ENCODE data around the gene MYF5. TPM values are rescaled to one million over a fixed set of nuclear protein-coding genes. Genes with fewer than 3 reads are reported as not detected.

MYF5 gene
- total RNA-seq: 0.16 TPM in 1 of 2 replicates, not detected in the other

DNA sequence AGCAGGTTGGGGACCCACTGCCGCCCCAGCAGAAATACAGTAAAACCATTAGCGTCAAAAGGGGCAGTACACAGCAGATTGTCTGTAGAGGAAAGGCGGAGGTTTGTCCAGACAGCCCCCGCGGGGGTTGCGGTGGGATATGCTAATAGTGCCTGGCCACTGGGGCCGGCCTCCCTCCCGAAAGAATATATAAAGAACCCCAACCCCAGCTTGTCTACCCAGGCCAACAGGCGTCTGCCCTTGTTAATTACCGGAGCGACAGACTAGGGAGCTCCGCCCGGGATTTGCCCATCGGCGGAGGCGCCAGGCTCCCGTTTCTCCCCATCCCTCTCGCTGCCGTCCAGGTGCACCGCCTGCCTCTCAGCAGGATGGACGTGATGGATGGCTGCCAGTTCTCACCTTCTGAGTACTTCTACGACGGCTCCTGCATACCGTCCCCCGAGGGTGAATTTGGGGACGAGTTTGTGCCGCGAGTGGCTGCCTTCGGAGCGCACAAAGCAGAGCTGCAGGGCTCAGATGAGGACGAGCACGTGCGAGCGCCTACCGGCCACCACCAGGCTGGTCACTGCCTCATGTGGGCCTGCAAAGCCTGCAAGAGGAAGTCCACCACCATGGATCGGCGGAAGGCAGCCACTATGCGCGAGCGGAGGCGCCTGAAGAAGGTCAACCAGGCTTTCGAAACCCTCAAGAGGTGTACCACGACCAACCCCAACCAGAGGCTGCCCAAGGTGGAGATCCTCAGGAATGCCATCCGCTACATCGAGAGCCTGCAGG, at the start of gene MYF5:
Gene MYF5, plus strand, starts transcription at position 217 of the 774 bp plus-strand sequence. Its CDS starts 152 bp downstream, at position 369.

DNA sequence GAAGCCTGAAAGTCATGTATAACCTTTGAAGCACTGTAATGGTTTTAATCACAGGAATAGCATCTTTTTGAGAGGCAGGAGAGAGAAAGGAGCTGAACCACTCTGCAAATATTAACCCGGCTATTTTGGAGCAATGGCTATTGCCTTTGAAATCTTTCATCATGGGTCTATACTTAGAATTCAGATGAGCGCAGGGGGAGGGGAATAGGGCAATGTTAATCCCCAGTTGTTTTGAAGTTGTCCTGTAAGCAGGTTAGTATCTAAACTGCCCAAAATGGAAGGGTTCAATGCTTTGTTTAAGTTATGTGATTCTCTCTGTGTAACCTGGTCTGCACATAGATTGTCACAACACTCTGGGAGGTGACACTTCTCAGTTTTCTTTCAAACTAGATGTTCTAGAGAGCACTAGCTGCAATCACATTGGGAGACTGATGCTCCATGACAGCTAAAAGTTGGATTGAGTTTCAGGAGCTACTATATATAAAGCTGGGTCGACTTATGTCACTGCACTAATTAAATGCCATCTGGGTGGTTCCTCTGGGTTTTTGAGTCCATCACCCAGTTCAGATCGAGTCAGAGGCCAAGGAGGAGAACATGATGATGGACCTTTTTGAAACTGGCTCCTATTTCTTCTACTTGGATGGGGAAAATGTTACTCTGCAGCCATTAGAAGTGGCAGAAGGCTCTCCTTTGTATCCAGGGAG, 9.4 kb upstream of the MYF5 start, which contains the start of gene MYF6:
Gene MYF6, plus strand, starts transcription at position 509 of the 704 bp plus-strand sequence. Its CDS starts 86 bp downstream, at position 595.

Other genes with a start within 250 kb of the MYF5 start
- 0.13 and 0.81 TPM in 2 replicates for gene MYF6, start 9.3 kb upstream of the MYF5 start, total RNA-seq
- gene LIN7A, start 221.0 kb downstream of the MYF5 start, total RNA-seq: 1.8 and 3.7 TPM in 2 replicates